ENCODE measurements around the gene TMEM86A. TPM values are rescaled to one million over a fixed set of nuclear protein-coding genes. Genes with fewer than 3 reads are reported as not detected.
A peak's percentile ranks its signal among the peaks of the same experiment; 100 is the strongest.

The TMEM86A gene
- total and polyA plus RNA-seq, 4 donors: 4.9 to 6.6 (median 6.0) TPM

DNA sequence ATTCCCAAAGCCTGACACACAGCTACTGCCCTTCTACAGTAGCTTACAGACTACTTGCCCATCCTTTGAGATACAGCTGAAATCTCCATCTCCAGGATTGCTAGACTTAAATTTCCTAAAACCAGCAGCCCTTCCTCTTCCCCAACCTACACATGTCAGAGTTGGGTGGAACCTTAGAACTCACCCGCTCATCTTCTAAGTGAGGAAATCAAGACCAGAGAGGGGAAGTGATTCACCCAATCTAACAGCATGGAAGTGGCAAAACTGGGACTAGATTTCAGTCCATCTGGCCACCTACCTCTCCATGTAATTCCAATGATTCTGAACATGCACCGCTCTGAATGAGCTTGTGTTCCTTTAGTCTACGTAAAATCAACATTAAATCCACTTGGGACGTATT, 1.0 kb upstream of the TMEM86A start:
- Histone ChIP-seq H3K27ac (ENCODE audit: low read depth, low read length) (no peak overlapping the region), H3K4me1 (ENCODE audit: control insufficient read depth, insufficient read depth, low read length) (peaks cover 19% of the 10 kb centered on the region), H3K27me3 (ENCODE audit: control insufficient read depth, insufficient read depth, low read length) (no peaks in the 10 kb centered on the region), H3K4me3 (ENCODE audit: low read depth, low read length) (no peak overlapping the region), H3K9me3 (ENCODE audit: control insufficient read depth, insufficient read depth, low read length) (no peaks in the 10 kb centered on the region), H3K36me3 (ENCODE audit: control insufficient read depth, insufficient read depth, low read length) (peaks cover 22% of the 10 kb centered on the region)
- no peak for DNase-seq (ENCODE audit: low read depth in 4 of 6, low spot score in 6 of 6)
- no CpG with 5 or more reads among the region's 4 CpGs for WGBS (ENCODE audit: insufficient coverage)

DNA sequence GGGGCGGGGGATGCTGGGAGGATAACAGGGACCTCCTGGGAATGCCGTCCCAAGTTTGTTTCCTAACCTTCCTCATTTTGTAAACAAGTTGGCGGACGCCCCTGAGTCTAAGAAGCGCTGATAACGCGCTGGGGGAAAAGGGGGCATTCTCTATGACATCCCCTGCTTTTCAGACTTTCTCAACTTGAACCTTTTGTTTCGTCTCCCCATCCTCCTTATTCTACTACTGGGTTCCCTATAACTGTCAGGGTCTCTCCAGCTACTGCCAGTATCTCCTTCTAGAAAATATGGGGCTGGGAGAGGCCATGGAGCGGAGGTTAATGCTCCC, 654 bp downstream of the TMEM86A start:
- Histone ChIP-seq H3K27ac (ENCODE audit: low read depth, low read length) (peak overlapping the region; percentile 29), H3K4me3 (ENCODE audit: low read depth, low read length) (peak overlapping the region; percentile 57), H3K36me3 (ENCODE audit: control insufficient read depth, insufficient read depth, low read length) (peaks cover 28% of the 10 kb centered on the region), H3K9me3 (ENCODE audit: control insufficient read depth, insufficient read depth, low read length) (no peaks in the 10 kb centered on the region), H3K27me3 (ENCODE audit: control insufficient read depth, insufficient read depth, low read length) (no peaks in the 10 kb centered on the region), H3K4me1 (ENCODE audit: control insufficient read depth, insufficient read depth, low read length) (peaks cover 19% of the 10 kb centered on the region)
- no peak for DNase-seq (ENCODE audit: low read depth in 4 of 6, low spot score in 6 of 6)
- 4% methylated on average over 8 of the region's 9 CpGs for WGBS (ENCODE audit: insufficient coverage)

DNA sequence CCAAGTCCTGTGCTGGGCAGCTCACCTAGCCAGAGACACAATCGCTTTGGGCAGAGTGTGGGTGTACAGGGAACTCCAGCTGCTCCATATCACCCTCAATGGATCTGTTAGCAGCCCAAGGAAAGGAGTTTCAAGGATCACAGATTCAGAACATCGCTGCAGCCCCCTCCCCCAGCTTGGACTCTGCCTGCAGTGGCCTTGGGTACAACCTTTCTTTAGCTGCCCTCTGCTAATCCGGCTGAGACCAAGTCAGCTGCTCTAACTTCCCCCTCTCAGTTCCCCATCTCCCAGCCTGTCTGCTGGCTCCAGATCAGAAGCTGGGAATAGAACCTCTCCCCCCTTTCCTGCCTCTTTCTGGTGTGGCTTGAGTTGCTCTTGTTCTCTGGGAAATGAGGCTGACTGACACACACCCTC, 1.3 kb downstream of the TMEM86A start:
- 57% methylated on average over 3 of the region's 3 CpGs for WGBS (ENCODE audit: insufficient coverage)
- no peaks in the 10 kb centered on the region for H3K27me3 ChIP-seq (ENCODE audit: control insufficient read depth, insufficient read depth, low read length)
- peaks cover 28% of the 10 kb centered on the region for H3K36me3 ChIP-seq (ENCODE audit: control insufficient read depth, insufficient read depth, low read length)
- no peak overlapping the region for H3K27ac ChIP-seq (ENCODE audit: low read depth, low read length)
- peaks cover 23% of the 10 kb centered on the region for H3K4me1 ChIP-seq (ENCODE audit: control insufficient read depth, insufficient read depth, low read length)
- no peak overlapping the region for H3K4me3 ChIP-seq (ENCODE audit: low read depth, low read length)
- DNase-seq (ENCODE audit: low read depth in 4 of 6, low spot score in 6 of 6): peak in 1 of 6 donors; percentile 28
- no peaks in the 10 kb centered on the region for H3K9me3 ChIP-seq (ENCODE audit: control insufficient read depth, insufficient read depth, low read length)

DNA sequence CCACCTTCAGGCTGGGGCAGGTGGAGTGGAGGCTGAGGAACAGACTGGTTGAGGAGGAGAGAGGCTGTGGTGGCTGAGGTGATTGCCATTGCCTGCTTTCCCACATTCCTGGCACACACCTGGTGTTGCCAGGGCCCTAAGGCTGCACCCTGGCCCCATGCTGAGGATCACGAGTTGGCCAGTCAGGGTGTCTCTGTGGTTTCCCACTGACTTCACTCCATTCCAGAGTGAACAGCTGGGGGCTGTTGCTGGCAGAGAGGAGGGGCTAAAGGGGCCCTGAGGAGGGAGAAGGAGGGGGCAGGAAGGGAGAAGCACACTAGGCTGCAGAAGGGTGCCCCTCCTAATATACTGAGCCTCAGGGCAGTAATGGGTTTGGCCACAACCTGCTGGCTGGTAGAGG, 1.8 kb downstream of the TMEM86A start:
- peaks cover 28% of the 10 kb centered on the region for H3K36me3 ChIP-seq (ENCODE audit: control insufficient read depth, insufficient read depth, low read length)
- no peaks in the 10 kb centered on the region for H3K9me3 ChIP-seq (ENCODE audit: control insufficient read depth, insufficient read depth, low read length)
- H3K27me3 ChIP-seq (ENCODE audit: control insufficient read depth, insufficient read depth, low read length): no peaks in the 10 kb centered on the region
- H3K4me3 ChIP-seq (ENCODE audit: low read depth, low read length): no peak overlapping the region
- no peak overlapping the region for H3K27ac ChIP-seq (ENCODE audit: low read depth, low read length)
- 67% methylated on average over 1 of the region's 1 CpG for WGBS (ENCODE audit: insufficient coverage)
- H3K4me1 ChIP-seq (ENCODE audit: control insufficient read depth, insufficient read depth, low read length): peaks cover 23% of the 10 kb centered on the region
- DNase-seq (ENCODE audit: low read depth in 4 of 6, low spot score in 6 of 6): no peak

DNA sequence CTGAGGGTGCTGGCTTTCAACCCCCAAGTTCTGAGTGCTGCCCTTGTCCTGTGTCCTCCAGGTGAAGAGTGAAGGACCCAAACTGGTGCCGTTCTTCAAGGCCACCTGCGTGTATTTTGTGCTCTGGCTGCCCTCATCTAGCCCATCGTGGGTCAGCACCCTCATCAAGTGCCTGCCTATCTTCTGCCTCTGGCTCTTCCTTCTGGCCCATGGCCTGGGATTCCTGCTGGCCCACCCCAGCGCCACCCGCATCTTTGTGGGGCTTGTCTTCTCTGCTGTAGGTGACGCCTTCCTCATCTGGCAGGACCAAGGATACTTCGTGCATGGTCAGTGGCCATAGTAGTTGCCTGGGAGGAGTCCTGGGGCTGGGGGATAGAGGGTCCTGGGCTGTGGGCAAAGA, 2.3 kb downstream of the TMEM86A start:
- no peak overlapping the region for H3K4me3 ChIP-seq (ENCODE audit: low read depth, low read length)
- DNase-seq (ENCODE audit: low read depth in 4 of 6, low spot score in 6 of 6): no peak
- H3K36me3 ChIP-seq (ENCODE audit: control insufficient read depth, insufficient read depth, low read length): peaks cover 28% of the 10 kb centered on the region
- no peaks in the 10 kb centered on the region for H3K27me3 ChIP-seq (ENCODE audit: control insufficient read depth, insufficient read depth, low read length)
- no peaks in the 10 kb centered on the region for H3K9me3 ChIP-seq (ENCODE audit: control insufficient read depth, insufficient read depth, low read length)
- H3K4me1 ChIP-seq (ENCODE audit: control insufficient read depth, insufficient read depth, low read length): peaks cover 28% of the 10 kb centered on the region
- no peak overlapping the region for H3K27ac ChIP-seq (ENCODE audit: low read depth, low read length)
- 94% methylated on average over 7 of the region's 7 CpGs for WGBS (ENCODE audit: insufficient coverage)

DNA sequence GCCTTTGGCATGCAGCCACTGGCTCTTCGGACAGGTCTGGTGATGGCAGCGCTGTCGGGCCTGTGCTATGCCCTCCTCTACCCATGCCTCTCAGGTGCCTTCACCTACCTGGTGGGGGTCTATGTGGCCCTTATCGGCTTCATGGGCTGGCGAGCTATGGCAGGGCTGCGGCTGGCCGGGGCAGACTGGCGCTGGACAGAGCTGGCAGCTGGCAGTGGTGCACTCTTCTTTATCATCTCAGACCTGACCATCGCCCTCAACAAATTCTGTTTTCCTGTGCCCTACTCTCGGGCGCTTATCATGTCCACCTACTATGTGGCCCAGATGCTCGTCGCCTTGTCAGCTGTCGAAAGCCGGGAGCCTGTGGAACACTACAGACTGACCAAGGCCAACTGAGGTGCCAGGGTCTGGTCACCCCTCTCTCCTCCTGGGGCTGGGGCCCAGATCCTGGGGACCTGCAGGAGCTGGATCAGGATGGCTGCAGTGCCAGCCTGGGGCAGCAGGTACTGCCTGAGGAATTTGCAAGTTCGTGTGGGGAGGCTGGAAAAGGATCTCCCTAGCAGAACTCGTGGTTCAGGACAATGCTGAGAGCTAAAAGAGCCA, 3.1 kb downstream of the TMEM86A start:
- WGBS (ENCODE audit: insufficient coverage): 96% methylated on average over 17 of the region's 17 CpGs
- Histone ChIP-seq H3K4me3 (ENCODE audit: low read depth, low read length) (no peak overlapping the region), H3K36me3 (ENCODE audit: control insufficient read depth, insufficient read depth, low read length) (peaks cover 28% of the 10 kb centered on the region), H3K27ac (ENCODE audit: low read depth, low read length) (no peak overlapping the region), H3K9me3 (ENCODE audit: control insufficient read depth, insufficient read depth, low read length) (no peaks in the 10 kb centered on the region), H3K27me3 (ENCODE audit: control insufficient read depth, insufficient read depth, low read length) (no peaks in the 10 kb centered on the region), H3K4me1 (ENCODE audit: control insufficient read depth, insufficient read depth, low read length) (peaks cover 31% of the 10 kb centered on the region)
- no peak for DNase-seq (ENCODE audit: low read depth in 4 of 6, low spot score in 6 of 6)

DNA sequence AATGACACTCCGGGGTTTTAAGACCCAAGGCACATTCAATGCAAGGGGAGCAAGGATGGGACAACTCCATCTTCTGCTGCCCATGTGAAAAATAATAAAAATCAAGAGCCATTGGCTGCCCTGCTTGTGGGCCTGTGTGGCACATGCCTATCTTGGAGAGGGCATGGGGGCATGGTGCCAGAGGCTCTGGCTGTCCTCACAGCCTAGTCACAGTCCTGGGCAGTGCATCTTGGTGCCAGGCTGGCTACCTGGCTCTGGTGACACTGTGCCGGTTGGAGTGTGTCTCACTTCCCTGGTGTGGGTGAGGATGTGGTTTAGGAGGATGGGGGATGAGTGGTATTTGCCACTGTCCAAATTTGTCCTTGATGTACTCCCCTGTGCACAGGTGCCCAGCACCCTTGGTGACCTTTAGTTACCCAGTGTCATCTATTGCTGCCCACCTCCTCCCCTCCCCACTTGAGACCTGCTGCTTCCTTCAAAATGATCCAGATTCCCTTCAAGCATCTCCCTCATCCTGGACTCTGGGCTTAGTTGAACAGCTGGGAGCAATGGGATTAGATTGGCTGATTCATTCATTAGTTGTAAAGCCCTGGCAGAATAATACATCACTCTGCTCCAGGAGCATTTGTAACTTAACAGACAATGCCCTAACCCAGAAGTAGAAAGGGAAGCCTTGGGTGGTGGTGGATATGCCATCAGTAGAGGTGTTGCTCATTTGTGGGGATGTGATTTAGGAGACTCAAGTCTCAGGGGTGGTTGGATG, 4.6 kb downstream of the TMEM86A start:
- H3K4me1 ChIP-seq (ENCODE audit: control insufficient read depth, insufficient read depth, low read length): peaks cover 36% of the 10 kb centered on the region
- H3K9me3 ChIP-seq (ENCODE audit: control insufficient read depth, insufficient read depth, low read length): no peaks in the 10 kb centered on the region
- 52% methylated on average over 2 of the region's 2 CpGs for WGBS (ENCODE audit: insufficient coverage)
- no peak overlapping the region for H3K4me3 ChIP-seq (ENCODE audit: low read depth, low read length)
- H3K27ac ChIP-seq (ENCODE audit: low read depth, low read length): no peak overlapping the region
- H3K36me3 ChIP-seq (ENCODE audit: control insufficient read depth, insufficient read depth, low read length): peaks cover 28% of the 10 kb centered on the region
- H3K27me3 ChIP-seq (ENCODE audit: control insufficient read depth, insufficient read depth, low read length): no peaks in the 10 kb centered on the region
- no peak for DNase-seq (ENCODE audit: low read depth in 4 of 6, low spot score in 6 of 6)

DNA sequence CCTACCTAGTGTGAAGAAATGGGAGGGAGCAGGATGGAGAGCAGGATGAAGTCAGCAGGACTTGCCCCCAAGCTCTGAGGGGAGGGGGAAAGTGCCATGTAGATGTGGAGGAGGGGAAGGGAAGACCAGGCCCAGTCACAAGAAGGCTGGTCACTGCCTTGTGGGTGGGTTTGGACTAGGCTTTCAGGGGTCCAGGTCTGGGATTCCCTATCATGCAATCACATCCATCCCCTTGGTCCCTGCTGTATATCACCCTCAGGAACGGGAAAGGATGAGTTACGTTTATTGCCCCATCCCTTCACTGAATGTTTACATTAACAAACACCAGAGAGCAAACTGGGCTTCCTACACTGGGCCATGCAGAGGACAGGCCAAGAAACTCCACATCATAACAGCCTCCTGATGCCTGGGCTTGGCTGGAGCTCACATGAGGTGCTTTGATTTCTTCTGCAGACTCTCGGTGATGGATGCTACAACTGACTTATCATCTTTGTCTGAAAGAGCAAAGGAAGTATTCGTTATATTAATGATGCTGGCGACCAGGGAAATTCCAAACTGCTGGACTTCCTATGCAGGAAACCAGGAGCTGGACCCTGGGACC, 5.6 kb downstream of the TMEM86A start:
- H3K36me3 ChIP-seq (ENCODE audit: control insufficient read depth, insufficient read depth, low read length): peaks cover 28% of the 10 kb centered on the region
- DNase-seq (ENCODE audit: low read depth in 4 of 6, low spot score in 6 of 6): no peak
- H3K4me1 ChIP-seq (ENCODE audit: control insufficient read depth, insufficient read depth, low read length): peaks cover 34% of the 10 kb centered on the region
- no peaks in the 10 kb centered on the region for H3K9me3 ChIP-seq (ENCODE audit: control insufficient read depth, insufficient read depth, low read length)
- H3K27ac ChIP-seq (ENCODE audit: low read depth, low read length): no peak overlapping the region
- no peaks in the 10 kb centered on the region for H3K27me3 ChIP-seq (ENCODE audit: control insufficient read depth, insufficient read depth, low read length)
- H3K4me3 ChIP-seq (ENCODE audit: low read depth, low read length): no peak overlapping the region
- WGBS (ENCODE audit: insufficient coverage): 80% methylated on average over 5 of the region's 5 CpGs

DNA sequence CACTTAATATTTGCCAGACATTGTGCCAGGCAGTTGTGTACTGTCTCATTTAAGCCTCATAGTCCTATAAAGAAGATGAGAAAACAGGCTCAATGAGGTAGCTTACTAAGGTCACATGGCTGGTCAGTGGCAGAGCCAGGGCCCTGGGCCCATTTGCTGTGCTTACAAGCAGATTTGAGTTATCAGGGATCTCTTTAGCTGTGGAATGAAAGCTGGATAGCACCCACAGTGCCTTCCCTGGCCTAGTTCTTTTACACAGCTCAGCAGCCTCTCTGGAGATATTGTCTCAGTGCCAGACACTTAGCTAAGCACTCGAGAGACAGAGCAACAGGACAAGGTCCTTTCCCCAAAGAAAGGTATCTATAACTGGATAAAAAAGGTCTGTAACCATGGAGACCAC, 6.1 kb downstream of the TMEM86A start:
- Histone ChIP-seq H3K9me3 (ENCODE audit: control insufficient read depth, insufficient read depth, low read length) (no peaks in the 10 kb centered on the region), H3K36me3 (ENCODE audit: control insufficient read depth, insufficient read depth, low read length) (peaks cover 30% of the 10 kb centered on the region), H3K27ac (ENCODE audit: low read depth, low read length) (no peak overlapping the region), H3K27me3 (ENCODE audit: control insufficient read depth, insufficient read depth, low read length) (no peaks in the 10 kb centered on the region), H3K4me1 (ENCODE audit: control insufficient read depth, insufficient read depth, low read length) (peaks cover 29% of the 10 kb centered on the region), H3K4me3 (ENCODE audit: low read depth, low read length) (no peak overlapping the region)
- DNase-seq (ENCODE audit: low read depth in 4 of 6, low spot score in 6 of 6): no peak
- no CpG with 5 or more reads among the region's 1 CpG for WGBS (ENCODE audit: insufficient coverage)
